Kidney (tissue), 14 donors: ENCODE measurements around the gene SPTLC3. TPM values are rescaled to one million over a fixed set of nuclear protein-coding genes. Genes with fewer than 3 reads are reported as not detected.

Experiments
- DNase-seq, 5 donors: peaks; one replicate each; pipeline ENCODE4 v3.0.0-alpha.2; 2013 to 2020
- FAIRE-seq: peaks from 2 replicates; lab custom pipeline; 2012; peaks lifted over from hg19 to GRCh38; lab: Jason Lieb, UNC
- H3K27ac ChIP-seq, 2 donors: one replicate each; pipeline ENCODE4 v1.7.0; 2013; ENCODE audit warnings: low read depth in 2 of 2, low read length in 2 of 2, inconsistent platforms in 1 of 2
- H3K27me3 ChIP-seq: one replicate; pipeline ENCODE4 v1.7.1; 2013; ENCODE audit warnings: low read length, inconsistent platforms; ENCODE audit not compliant: control insufficient read depth, insufficient read depth
- H3K36me3 ChIP-seq, 3 donors: one replicate each; pipeline versions ENCODE4 v1.7.0 to v1.7.1; 2013; ENCODE audit warnings: low read length in 3 of 3, control low read depth in 1 of 3, inconsistent platforms in 1 of 3; ENCODE audit not compliant: insufficient read depth in 3 of 3, control insufficient read depth in 2 of 3
- H3K4me1 ChIP-seq, 3 donors: one replicate each; pipeline versions ENCODE4 v1.7.0 to v1.7.1; 2013; ENCODE audit warnings: low read length in 3 of 3, inconsistent platforms in 1 of 3, low read depth in 1 of 3; ENCODE audit not compliant: control insufficient read depth in 2 of 3, insufficient read depth in 2 of 3
- H3K4me3 ChIP-seq, 3 donors: one replicate each; pipeline versions ENCODE4 v1.7.0 to v1.8.1; 2013; ENCODE audit warnings: low read length in 3 of 3, control low read depth in 1 of 3, inconsistent platforms in 1 of 3
- H3K9ac ChIP-seq, 3 donors: one replicate each; pipeline versions ENCODE4 v1.7.0 to v1.7.1; 2013; ENCODE audit warnings: low read length in 3 of 3, control low read depth in 1 of 3, inconsistent platforms in 1 of 3
- H3K9me3 ChIP-seq, 3 donors: one replicate each; pipeline versions ENCODE4 v1.7.0 to v1.7.1; 2013; ENCODE audit warnings: low read length in 3 of 3, control low read depth in 1 of 3, inconsistent platforms in 1 of 3; ENCODE audit not compliant: control insufficient read depth in 2 of 3, insufficient read depth in 1 of 3
- CTCF ChIP-seq: IDR thresholded peaks from 3 replicates; pipeline ENCODE4 v1.5.1; 2012; ENCODE audit warnings: mild to moderate bottlenecking, moderate library complexity, borderline replicate concordance; ENCODE audit not compliant: insufficient read depth; ENCODE audit errors: extremely low read depth
- intact Hi-C: fragments of 100-400 bp; cut with DNase I; formaldehyde crosslinking; loops from one replicate; pipeline ENCODE4 v1.11.1; 2022
- polyA plus RNA-seq: library from polyadenylated mRNA; stranded (reverse); fragments of 350-450 nt; fragmentation: Illumina TruSeq; extraction: RNeasy Lipid Tissue Mini Kit (QIAGEN cat#74804); gene quantifications from one replicate; pipeline ENCODE4 v1.2.3, GENCODE V29; 2014; ENCODE audit warnings: low read depth, low replicate concordance; ENCODE audit not compliant: insufficient read depth
- total RNA-seq: library from RNA; stranded (reverse); fragmentation: NEBNext Ultra II Directional; extraction: Animal tissue kit (Norgen Biotek cat#: 25700); gene quantifications from one replicate; pipeline ENCODE4 v1.2.1, GENCODE V29; 2021
- donor health status: control.
- donor health status: control.
- donor health status: control.
- donor health status: control.
- donor health status: control.
- donor health status: DM: yes; HTN: yes; CAD: no.
- donor health status: Normal renal cell carcinoma (clear cell type).

The SPTLC3 gene
- total and polyA plus RNA-seq, 2 donors from 2014 or later: 7.1 to 65.9 TPM

- Histone ChIP-seq H3K4me1 (no peaks in the 10 kb centered on the region), H3K27ac (no peak overlapping the region), H3K9ac (no peak overlapping the region), H3K9me3 (no peaks in the 10 kb centered on the region), H3K36me3 (peaks cover 2 to 29% (median 5%) of the 10 kb centered on the region in 3 donors), H3K27me3 (no peaks in the 10 kb centered on the region), H3K4me3 (no peak overlapping the region)
- no peak for DNase-seq
- TF ChIP-seq CTCF: no peak
- intact Hi-C loops: loop anchor here (10.0 kb wide), 1 partner anchor 647 kb away; no protein-coding TSS in a partner anchor
- FAIRE-seq: no peak
Observed at GRCh38 chr20:13128173-13128572, 119.4 kb downstream of the SPTLC3 start.

DNA sequence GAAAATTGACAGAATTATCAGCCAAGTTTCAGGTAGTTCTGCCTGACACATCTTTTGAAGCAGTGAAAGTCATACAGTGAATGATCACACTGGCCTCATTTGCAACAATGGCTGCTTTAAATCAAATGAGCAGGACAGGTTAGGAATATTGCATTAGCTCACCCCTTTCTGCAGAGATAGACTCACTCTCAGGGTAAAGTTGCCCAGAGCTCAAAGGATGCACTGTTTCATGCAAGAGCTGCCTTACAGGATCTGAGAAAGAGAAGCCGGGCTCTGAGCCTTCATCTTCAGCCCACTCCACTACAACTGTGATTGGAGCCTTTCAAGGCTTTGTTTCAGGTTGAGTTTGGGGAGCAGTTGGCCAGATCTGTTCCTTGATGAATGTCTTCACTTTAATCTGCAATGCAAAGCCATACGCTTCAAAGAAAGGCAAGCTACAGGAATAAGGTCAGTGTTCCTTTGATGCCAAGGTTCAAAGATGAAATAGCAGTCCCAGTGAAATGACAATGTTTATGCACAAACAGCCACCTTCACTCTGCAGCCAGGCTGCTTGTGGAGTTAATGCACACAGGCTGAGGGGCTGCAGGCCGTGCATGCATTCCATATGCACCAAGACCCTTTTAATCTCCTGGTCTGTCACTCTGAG, 121.4 kb downstream of the SPTLC3 start:
- Histone ChIP-seq H3K4me3 (no peak overlapping the region), H3K4me1 (no peaks in the 10 kb centered on the region), H3K9ac (no peak overlapping the region), H3K36me3 (peaks cover 2 to 27% (median 8%) of the 10 kb centered on the region in 3 donors), H3K27me3 (no peaks in the 10 kb centered on the region), H3K27ac (no peak overlapping the region), H3K9me3 (no peaks in the 10 kb centered on the region)
- no peak for TF ChIP-seq CTCF
- intact Hi-C loops: no loop called here
- no peak for FAIRE-seq
- no peak for DNase-seq

GRCh38 chr20:13130707-13131103, 121.9 kb downstream of the SPTLC3 start:
- intact Hi-C loops: no loop called here
- DNase-seq (no peak), FAIRE-seq (no peak)
- Histone ChIP-seq H3K36me3 (peaks cover 2 to 27% (median 8%) of the 10 kb centered on the region in 3 donors), H3K9me3 (no peaks in the 10 kb centered on the region), H3K27ac (no peak overlapping the region), H3K4me1 (no peaks in the 10 kb centered on the region), H3K9ac (no peak overlapping the region), H3K27me3 (no peaks in the 10 kb centered on the region), H3K4me3 (no peak overlapping the region)
- no peak for TF ChIP-seq CTCF
